Vein endothelial cell (primary cell): ENCODE data around the gene KSR2. TPM values are rescaled to one million over a fixed set of nuclear protein-coding genes. Genes with fewer than 3 reads are reported as not detected.

ENCODE experiments used
- total RNA-seq: library from RNA; depleted of rRNA; stranded (reverse); fragments of >200 nt; gene quantifications from 2 replicates; pipeline ENCODE4 v1.2.3, GENCODE V29; 2012

Gene KSR2
- 1.2 and 1.3 TPM in 2 replicates for total RNA-seq

DNA sequence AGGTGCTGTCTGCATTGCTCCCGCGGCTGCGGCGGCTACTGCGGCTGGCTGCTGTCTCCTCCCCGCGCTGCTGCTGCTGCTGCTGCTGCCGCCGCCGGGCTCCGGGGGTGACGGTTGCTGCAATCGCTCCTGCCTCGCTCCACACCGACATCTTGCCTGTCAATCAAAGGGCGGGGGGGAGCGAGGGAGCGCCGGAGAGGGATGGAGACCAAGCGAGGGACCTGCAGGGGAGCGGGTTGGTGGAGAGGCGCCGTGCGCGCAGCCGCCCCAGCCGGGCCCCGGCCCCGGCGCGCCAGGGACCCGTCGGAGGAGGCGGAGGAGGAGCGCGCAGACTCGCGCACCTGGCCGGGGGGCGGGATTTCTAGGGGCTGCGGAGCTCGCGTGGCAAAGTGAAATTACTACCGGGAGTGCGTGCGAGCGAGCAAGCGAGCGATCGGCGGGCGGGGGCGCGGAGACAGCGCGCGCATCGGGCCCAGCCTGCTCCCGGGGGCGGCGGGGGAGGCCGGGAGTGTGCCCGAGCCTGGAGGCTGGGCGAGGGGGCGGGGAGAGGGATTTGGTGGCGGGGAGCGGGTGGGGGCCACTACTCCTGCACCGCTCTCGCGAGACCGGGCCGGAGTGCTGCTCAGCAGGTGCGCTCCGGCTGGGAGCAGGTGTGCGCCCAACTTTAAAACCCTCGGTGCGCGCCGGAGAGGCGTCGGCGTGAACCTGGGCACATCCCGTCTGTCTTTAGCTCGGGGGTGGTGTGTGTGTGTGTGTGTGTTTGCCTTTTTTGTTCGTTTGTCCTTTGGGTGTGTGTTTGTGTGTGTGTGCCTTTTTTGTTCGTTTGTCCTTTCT lies at the start of gene KSR2:
TSS of gene KSR2 (minus strand) at position 165 of the 834 bp plus-strand sequence. CDS start 735 bp downstream, outside the sequence.

DNA sequence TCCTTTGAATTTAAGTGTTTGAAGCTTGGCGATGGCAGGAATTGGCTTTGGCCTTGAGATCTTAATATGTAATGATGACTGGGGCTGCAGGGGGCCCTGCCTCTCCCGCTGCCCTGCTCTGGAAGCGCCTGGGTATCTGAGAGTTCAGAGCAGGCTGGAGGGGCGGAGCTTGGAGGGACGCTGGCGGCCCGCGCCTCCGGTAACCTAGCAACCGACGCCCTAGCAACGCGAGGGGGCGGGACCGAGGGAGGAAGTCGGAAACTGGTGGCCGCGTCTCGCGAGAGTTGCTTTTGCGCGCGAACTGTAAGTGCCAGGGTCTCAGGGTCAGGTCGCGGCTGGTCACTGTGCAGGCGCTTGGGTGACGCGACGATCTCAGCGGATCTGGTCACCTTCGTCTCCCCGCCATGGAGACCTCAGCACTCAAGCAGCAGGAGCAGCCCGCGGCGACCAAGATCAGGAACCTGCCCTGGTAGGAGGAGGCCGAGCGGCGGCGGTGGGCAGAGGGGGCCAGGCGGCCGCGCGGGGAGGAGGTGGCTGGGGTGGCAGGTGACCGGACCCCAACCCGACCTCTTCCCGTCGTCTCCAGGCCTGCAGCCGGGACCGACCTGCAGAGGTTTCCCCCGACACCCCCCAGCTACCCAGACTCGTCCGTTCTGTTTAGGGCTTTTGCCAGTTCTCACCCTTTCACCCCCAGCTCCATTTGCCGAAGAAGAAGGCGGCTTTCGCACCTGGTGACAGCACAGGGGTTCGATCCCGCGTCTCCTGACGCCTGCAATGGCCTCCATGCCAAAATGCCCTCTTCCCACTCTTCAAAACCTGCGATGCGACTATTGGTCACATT lies 47.9 kb upstream of the KSR2 start, which contains the start of gene RFC5:
TSS of gene RFC5 (plus strand) at position 280 of the 841 bp plus-strand sequence. CDS start at position 405, 125 bp downstream.

Other genes starting within 250 kb of the KSR2 start
- gene RFC5, start 47.7 kb upstream of the KSR2 start, total RNA-seq, result 15.7 and 23.6 TPM in 2 replicates
- gene WSB2, start 92.2 kb upstream of the KSR2 start, total RNA-seq, result 94.0 and 117 TPM in 2 replicates
- gene VSIG10, start 135.0 kb upstream of the KSR2 start, total RNA-seq, result 32.1 and 65.3 TPM in 2 replicates
- 106 TPM in 2 replicates for gene PEBP1, start 167.1 kb upstream of the KSR2 start, total RNA-seq